WERI-Rb-1 (cell line): Measurements from ENCODE around the gene ALCAM.

ENCODE experiments used
- DNase-seq: peaks from one replicate; pipeline ENCODE4 v3.0.0-alpha.2; 2020
- H3K27ac ChIP-seq: fragments of 250-450 bp; sonication (Bioruptor Pico); 2 replicates; pipeline ENCODE4 v1.5.1; 2020; ENCODE audit warnings: mild to moderate bottlenecking, moderate library complexity
- H3K27me3 ChIP-seq: fragments of 250-450 bp; sonication (Bioruptor Pico); 2 replicates; pipeline ENCODE4 v1.5.1; 2021; ENCODE audit warnings: mild to moderate bottlenecking, low read depth, moderate library complexity; ENCODE audit not compliant: insufficient read depth, severe bottlenecking
- H3K36me3 ChIP-seq: fragments of 250-450 bp; sonication (Bioruptor Pico); 2 replicates; pipeline ENCODE4 v1.5.1; 2020; ENCODE audit warnings: mild to moderate bottlenecking, moderate library complexity
- H3K4me3 ChIP-seq: 2 replicates; pipeline ENCODE4 v1.5.1; 2011; ENCODE audit warnings: low read depth, mild to moderate bottlenecking, control low read depth, low read length
- H3K9me3 ChIP-seq: fragments of 250-450 bp; sonication (Bioruptor Pico); 2 replicates; pipeline ENCODE4 v1.5.1; 2021; ENCODE audit warnings: mild to moderate bottlenecking, moderate library complexity; ENCODE audit not compliant: severe bottlenecking
- TF ChIP-seq, protein P1 (sequence below): IDR thresholded peaks from 2 replicates; pipeline ENCODE4 v1.5.1; 2011; ENCODE audit warnings: low read depth, mild to moderate bottlenecking, control low read depth, inconsistent platforms, low read length

Gene ALCAM

GRCh38 chr3:105521770-105522169, 155.1 kb downstream of the ALCAM start:
- no peaks in the 10 kb centered on the region for H3K27me3 ChIP-seq
- H3K9me3 ChIP-seq: no peaks in the 10 kb centered on the region
- DNase-seq: no peak
- TF ChIP-seq, protein P1, sequence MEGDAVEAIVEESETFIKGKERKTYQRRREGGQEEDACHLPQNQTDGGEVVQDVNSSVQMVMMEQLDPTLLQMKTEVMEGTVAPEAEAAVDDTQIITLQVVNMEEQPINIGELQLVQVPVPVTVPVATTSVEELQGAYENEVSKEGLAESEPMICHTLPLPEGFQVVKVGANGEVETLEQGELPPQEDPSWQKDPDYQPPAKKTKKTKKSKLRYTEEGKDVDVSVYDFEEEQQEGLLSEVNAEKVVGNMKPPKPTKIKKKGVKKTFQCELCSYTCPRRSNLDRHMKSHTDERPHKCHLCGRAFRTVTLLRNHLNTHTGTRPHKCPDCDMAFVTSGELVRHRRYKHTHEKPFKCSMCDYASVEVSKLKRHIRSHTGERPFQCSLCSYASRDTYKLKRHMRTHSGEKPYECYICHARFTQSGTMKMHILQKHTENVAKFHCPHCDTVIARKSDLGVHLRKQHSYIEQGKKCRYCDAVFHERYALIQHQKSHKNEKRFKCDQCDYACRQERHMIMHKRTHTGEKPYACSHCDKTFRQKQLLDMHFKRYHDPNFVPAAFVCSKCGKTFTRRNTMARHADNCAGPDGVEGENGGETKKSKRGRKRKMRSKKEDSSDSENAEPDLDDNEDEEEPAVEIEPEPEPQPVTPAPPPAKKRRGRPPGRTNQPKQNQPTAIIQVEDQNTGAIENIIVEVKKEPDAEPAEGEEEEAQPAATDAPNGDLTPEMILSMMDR: no peak
- H3K36me3 ChIP-seq: no peaks in the 10 kb centered on the region
- H3K4me3 ChIP-seq: no peak overlapping the region
- H3K27ac ChIP-seq: no peak overlapping the region

DNA sequence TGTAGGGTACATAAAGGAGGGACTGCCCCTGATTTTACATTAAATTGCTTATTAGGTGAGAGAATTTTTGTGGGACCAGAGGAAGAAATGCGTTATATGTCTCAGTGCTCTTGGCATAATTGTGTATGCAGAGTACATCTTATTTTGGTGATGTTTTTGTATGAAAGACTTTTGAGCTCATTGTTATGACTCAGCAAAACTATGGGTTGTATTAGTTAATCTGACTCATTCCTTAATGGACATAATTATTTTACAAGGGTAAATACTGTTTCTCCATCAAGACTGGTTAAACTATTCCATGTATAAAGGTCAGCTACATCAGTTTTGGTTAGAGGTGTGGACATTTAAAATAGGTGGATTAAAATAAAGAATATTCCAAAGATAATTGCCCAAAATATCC, 156.8 kb downstream of the ALCAM start:
- H3K4me3 ChIP-seq: no peak overlapping the region
- TF ChIP-seq, protein P1: no peak
- H3K27ac ChIP-seq: no peak overlapping the region
- no peaks in the 10 kb centered on the region for H3K36me3 ChIP-seq
- H3K9me3 ChIP-seq: no peaks in the 10 kb centered on the region
- no peak for DNase-seq
- no peaks in the 10 kb centered on the region for H3K27me3 ChIP-seq

GRCh38 chr3:105525531-105525930, 158.8 kb downstream of the ALCAM start:
- no peak for DNase-seq
- no peak overlapping the region for H3K4me3 ChIP-seq
- no peaks in the 10 kb centered on the region for H3K9me3 ChIP-seq
- no peaks in the 10 kb centered on the region for H3K36me3 ChIP-seq
- H3K27ac ChIP-seq: no peak overlapping the region
- H3K27me3 ChIP-seq: no peaks in the 10 kb centered on the region
- TF ChIP-seq, protein P1: no peak

- H3K36me3 ChIP-seq: no peaks in the 10 kb centered on the region
- H3K9me3 ChIP-seq: no peaks in the 10 kb centered on the region
- no peak for DNase-seq
- H3K27ac ChIP-seq: no peak overlapping the region
- TF ChIP-seq, protein P1: no peak
- H3K27me3 ChIP-seq: no peaks in the 10 kb centered on the region
- no peak overlapping the region for H3K4me3 ChIP-seq
These were observed 159.8 kb downstream of the ALCAM start for GRCh38 chr3:105526360-105527111.

DNA sequence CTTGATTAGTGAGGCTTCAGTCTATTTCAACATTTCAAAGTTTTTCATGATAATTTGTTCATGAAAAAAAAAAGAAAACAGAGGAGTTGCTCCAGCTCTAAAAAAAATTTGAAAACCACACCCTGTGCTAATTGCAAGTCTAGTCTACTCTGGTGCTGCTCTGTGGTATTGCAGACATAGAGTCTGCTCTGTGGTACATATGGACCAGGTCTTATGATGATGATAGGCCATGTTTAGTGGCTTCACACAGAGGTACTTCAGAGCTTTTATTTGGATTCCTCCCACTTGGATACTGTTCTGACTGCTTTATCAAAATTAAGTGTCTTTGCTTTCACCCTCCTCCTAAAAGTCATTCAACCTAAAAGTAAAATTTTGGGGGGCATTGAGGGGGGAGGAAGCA, 160.8 kb downstream of the ALCAM start:
- Histone ChIP-seq H3K27me3 (no peaks in the 10 kb centered on the region), H3K36me3 (no peaks in the 10 kb centered on the region), H3K27ac (no peak overlapping the region), H3K4me3 (no peak overlapping the region), H3K9me3 (no peaks in the 10 kb centered on the region)
- DNase-seq: no peak
- TF ChIP-seq, protein P1: no peak

- H3K4me3 ChIP-seq: no peak overlapping the region
- H3K27me3 ChIP-seq: no peaks in the 10 kb centered on the region
- no peak for DNase-seq
- TF ChIP-seq, protein P1: no peak
- no peaks in the 10 kb centered on the region for H3K9me3 ChIP-seq
- no peaks in the 10 kb centered on the region for H3K36me3 ChIP-seq
- H3K27ac ChIP-seq: no peak overlapping the region
These were observed 161.2 kb downstream of the ALCAM start for GRCh38 chr3:105527949-105528348.
